Gastroesophageal sphincter (tissue), 3 donors: Measurements from ENCODE around the gene CAPRIN2.

Experiments
- CTCF ChIP-seq, 4 experiments: fragments of 200-600 bp in 2 of 4; fragments of 450-650 bp in 2 of 4; sonication (generic) in 1 of 4; IDR thresholded peaks; one replicate each; pipeline ENCODE4 v1.5.1; 2017 to 2019; ENCODE audit warnings: antibody characterized with exemption in 4 of 4, mild to moderate bottlenecking in 2 of 4, moderate library complexity in 2 of 4
- EP300 ChIP-seq: sonication (generic); formaldehyde crosslinking; IDR thresholded peaks from one replicate; pipeline ENCODE4 v1.6.1; 2017; ENCODE audit warnings: antibody characterized with exemption, mild to moderate bottlenecking
- POLR2A ChIP-seq, 2 donors: fragments of 450-650 bp; IDR thresholded peaks; one replicate each; pipeline ENCODE4 v1.6.1; 2017; ENCODE audit warnings: antibody characterized with exemption in 2 of 2, mild to moderate bottlenecking in 2 of 2, moderate library complexity in 1 of 2
- POLR2AphosphoS5 ChIP-seq: sonication (generic); formaldehyde crosslinking; IDR thresholded peaks from one replicate; pipeline ENCODE4 v1.6.1; 2017; ENCODE audit warnings: antibody characterized with exemption

DNA sequence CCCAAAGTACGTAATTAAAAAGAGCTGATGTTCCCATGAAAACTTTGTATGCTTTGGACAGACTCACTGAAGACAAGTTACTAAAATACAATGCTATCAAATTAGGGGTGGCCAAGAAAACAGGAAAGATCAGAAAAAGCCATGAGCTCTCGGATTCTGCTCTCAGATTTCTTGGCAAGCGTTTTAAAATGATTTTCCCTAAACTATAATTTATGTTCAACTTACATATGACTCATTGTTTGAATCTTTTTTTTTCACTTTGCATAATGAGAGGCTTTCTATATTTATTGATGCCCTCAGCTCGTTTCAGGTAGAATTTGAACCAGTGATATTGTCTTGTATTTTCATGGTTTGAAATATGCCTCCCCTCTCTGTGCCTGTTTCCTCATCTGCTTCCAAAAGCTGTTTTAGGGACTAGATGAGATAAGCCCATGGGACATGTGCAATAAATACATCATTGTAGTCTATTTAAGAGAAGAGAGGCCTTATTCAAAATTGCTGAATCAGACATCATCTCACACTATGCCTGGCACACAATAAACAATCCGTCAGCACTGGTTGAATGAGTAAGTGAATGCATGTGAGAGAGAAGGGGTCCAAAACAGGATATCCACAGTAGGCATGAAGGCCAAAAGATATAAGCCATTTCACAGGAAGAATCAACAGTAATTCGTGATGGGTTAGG, 54.4 kb downstream of the CAPRIN2 start:
- TF ChIP-seq POLR2A (IDR thresholded peaks at IDR 0.05): no peak
- TF ChIP-seq POLR2AphosphoS5: no peak
- no peak for TF ChIP-seq EP300
- TF ChIP-seq CTCF (IDR thresholded peaks at IDR 0.05): no peak
